Esophagus squamous epithelium (tissue), 4 donors: ENCODE data around the gene MEGF9.

Source experiments
- CTCF ChIP-seq, 6 experiments: fragments of 450-650 bp in 4 of 6; fragments of 200-600 bp in 2 of 6; sonication (generic) in 2 of 6; IDR thresholded peaks; one replicate each; pipeline ENCODE4 v1.5.1; 2016 to 2019; ENCODE audit warnings: antibody characterized with exemption in 6 of 6, mild to moderate bottlenecking in 4 of 6, moderate library complexity in 4 of 6
- POLR2A ChIP-seq, 4 donors: fragments of 450-650 bp; IDR thresholded peaks; one replicate each; pipeline ENCODE4 v1.6.1; 2017; ENCODE audit warnings: antibody characterized with exemption in 4 of 4, mild to moderate bottlenecking in 4 of 4, moderate library complexity in 3 of 4

- TF ChIP-seq POLR2A (IDR thresholded peaks at IDR 0.05) (no peak), CTCF (IDR thresholded peaks at IDR 0.05) (no peak)
Measured at GRCh38 chr9:120683150-120683549, 31.1 kb downstream of the MEGF9 start.
